ENCODE results near the gene BORCS8.
"Not testable (repeated sequence)": the region's sequence is repeated elsewhere in the genome, so short reads cannot be mapped to it uniquely, and the experiment has no call there.

Gene BORCS8

DNA sequence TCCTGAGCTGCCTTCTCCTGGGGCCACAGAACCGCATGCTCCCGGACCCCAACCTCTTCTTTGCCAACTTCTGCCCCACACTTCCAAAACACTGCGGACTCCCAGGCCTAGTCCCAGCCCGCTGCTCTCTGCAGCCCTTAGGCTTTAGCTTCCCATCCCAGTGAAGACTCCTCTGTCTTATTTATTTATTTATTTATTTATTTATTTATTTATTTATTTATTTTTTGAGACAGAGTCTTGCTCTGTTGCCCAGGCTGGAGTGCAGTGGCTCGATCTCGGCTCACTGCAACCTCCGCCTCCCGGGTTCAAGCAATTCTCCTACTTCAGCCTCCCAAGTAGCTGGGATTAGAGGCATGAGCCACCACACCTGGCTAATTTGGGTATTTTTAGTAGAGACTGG, 43.4 kb downstream of the BORCS8 start:
- DNase-seq (ENCODE audit: low read depth) = not testable (repeated sequence)

DNA sequence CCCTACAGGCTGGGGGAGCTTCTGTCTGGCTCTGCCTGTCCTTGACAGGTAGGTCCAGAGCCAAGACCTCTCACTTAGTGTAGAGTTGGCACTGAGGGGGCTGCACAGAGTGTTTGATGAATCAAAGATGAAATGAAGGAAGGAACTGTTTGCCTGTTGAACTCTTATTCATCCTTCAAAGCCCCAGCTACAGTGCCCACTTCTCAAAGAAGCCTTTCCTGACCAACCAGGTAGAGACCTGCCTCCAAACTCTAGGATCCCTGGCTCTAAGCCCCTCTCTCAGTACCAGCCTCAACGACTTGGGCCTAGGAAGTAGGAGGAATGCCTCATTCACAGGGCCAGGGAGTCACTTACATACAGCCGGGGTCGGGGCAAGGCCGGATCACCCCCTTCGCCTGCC, 44.6 kb downstream of the BORCS8 start:
- no peak for DNase-seq (ENCODE audit: low read depth)

DNA sequence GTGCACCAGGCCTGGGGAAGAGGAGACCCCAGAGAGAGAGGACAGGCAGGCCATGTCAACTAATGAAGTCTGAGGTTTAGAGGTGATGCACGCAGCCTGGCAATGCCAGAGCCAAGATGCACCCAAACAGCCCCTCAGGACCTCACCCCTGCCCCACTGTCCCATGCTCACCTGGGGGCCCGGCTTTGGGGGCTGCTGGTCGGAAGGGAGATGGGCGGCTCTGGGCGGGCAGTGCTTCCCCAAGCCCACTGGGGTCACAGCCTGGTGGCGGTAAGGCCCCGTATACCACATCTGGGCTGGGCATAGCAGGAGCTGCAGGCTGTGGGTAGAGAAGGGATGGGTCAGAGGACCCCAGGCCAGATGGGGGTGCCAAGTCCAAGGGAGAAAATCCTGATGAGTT, 45.1 kb downstream of the BORCS8 start:
- DNase-seq (ENCODE audit: low read depth) = no peak

DNA sequence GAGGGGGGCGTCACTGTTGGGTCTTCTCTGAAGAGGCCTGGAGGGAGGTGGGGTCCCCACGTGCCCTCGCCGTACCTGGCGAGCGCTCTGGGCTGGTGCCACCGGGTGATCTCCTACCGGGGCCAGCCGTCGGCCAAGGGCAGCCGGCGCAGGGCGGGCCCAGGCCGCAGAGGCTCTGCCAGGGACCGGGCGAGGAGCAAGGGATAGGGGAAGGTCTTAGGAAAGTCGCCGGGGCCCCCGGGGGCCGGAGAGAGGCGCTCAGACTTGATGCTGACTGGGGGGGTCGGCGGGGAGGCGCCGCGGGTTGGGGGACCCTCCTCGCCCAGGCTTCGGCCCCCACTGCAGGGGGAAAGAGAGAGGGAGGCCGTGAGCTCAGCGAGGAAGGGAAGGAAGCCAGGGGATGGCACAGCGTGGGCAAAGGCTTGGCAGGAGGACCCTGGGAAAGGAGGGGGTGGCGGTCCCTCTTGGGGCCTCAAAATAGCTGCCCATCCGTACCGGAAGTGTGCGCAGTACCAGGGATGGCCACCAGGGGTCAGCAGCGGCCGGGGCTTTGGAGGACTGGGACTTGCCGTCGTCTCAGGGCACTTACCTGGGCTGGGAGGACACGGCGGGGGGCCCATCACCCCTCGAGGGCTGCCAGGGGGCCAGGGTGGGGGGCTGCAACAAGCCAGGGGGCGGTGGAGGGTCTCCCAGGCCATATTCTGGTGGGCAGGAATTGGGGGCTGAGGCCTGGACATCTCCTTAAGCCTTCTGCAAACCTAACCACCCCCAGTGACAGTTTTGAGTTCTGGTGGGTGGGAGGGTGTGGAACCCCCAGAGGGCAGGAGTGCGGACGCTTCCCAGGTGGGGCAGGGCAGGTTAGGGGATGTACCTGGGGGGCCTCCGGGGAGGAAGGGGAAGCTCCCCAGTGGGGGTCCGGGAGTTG, 46.0 kb downstream of the BORCS8 start:
- peak; percentile 83 for DNase-seq (ENCODE audit: low read depth)

DNA sequence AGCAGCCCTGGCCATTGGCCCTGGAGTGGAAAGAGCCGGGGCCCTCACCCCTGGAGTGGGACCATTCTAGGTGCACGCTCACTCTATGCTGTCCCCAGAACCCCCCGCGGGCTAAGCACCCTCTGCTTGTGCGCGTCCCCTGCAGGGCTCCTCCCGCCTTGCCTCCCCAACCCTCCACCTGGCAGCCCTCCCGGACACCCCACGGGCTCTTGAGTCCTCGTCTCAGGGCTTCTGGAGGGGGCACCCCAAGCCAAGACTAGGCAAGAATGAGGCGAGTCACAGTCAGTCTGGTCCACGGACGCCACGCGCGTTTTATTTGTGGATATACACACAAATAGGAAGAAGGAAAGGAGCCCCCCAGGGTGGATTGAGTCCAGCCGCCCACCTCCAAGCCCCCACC, 46.7 kb downstream of the BORCS8 start:
- no peak for DNase-seq (ENCODE audit: low read depth)

DNA sequence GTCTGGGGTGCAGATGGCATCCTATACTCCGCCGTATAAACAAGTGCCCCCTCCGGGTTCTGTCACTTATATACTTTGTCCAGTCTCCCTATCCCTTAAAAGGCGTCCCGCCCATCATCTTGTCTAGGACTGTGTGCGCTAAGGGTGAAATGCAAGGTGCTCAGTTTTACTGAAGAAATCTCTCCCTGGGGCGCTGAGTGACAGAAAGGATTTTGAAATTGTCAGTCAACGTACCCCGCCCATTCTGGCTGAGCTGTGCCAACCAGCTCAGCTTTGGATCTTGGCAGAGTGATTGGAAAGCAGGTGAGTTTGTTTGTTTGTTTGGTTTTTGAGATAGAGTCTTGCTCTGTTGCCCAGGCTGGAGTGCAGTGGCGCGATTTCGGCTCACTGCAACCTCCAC, 49.6 kb downstream of the BORCS8 start:
- no peak for DNase-seq (ENCODE audit: low read depth)

DNA sequence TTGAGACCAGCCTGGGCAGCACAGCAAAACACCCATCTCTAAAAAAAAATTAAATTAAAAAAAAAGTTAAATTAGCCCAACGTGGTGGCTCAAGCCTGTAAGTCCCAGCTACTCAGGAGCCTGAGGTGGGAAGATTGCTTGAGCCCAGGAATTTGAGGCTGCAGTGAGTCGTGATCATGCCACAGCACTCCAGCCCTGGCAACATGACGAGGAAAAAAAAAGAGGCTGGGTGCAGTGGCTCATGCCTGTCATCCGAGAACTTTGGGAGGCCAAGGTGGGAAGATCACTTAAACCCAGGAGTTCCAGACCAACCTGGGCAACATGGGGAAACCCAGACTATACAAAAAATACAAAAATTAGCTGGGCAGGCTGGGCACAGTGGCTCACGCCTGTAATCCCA, 51.5 kb downstream of the BORCS8 start:
- DNase-seq (ENCODE audit: low read depth) = no peak

DNA sequence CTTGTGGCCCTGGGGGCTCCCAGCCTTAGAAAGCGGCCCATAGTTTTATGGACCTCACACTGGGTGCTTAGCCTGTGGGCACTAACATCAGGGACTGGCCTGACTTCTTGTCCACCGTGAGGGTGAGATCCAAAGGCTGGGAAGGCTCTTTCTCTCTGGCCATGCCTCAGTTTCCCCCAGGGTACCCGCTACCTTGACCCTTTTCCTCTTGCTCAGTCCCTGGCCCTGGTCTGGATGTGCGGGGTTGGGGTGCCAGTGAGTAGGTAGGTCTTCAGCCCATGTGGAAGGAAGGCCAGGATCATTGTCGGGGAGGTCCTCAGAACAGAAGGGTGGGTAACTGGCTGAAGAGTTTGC, 52.1 kb downstream of the BORCS8 start:
- DNase-seq (ENCODE audit: low read depth) = no peak

DNA sequence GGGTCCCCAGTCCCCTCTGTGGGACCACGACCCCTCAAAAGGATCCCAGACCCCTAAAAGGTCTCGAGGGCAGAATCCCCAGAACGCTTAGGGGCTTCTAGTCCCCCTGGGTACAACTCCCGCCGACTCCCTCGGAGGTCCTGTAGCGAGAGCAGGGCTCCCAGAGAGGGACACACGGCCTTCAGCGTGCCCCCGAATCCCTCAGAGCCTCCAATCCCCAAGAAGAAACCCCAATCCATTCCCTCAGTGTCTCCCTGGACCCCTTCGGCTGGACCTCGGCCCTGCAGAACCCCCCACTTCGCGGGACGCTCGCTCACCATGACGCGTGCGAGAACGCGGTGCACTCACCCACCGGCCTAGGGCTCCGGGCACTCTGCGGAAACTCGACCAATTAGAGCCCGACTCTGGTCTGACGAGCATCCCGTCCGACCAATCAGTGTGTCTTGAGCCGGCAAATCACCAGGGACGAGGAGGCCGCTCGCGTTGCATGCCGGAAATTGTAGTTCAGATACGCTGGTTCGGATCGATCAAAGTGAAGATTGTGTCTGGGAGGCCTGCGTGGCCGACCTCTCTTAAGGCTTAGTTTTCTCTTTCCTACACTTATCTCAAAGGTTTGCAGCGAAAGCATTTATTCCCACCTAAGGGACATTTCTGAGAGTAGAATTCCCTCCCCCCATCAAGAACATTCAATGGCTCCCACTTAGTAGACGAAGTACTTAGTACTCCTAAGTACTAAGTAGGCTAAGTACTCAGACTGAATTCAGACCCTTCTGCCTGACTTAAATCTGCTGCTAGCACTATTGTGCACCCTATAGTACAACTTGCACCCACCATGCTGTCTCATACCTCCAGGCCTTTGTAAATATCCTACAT, 53.6 kb downstream of the BORCS8 start, which contains the start of gene TMEM161A:
TMEM161A (minus strand) TSS at position 370 of the 873 bp plus-strand sequence; CDS start at position 320, 50 bp downstream.
- DNase-seq (ENCODE audit: low read depth) = peak; percentile 91

DNA sequence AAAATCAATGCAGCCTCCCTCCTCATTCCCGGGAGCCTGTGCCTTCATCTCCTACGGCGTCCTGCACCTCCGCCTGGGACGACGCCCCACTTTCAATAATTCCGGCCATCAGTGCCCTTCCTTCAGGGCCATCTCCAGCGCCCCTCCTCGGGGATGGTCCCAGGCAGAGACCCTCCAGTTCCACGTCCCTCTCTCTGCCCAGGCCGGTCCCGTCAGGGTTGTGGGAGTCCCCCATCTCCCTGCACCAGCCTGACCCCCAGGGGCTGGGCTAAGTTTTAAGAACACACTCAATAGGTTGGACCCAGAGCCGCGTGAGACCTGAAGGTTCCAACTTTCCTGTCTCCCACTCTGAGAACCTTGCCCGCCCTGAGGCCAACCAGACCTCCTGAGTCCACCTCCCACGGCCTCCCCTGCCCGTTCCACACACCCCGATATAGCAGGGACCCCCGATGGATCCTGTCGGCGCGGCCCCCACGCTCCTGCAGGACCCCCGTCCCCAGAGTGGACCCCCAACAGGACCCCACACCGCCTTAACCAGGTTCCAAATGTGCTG, 54.3 kb downstream of the BORCS8 start:
- no peak for DNase-seq (ENCODE audit: low read depth)

DNA sequence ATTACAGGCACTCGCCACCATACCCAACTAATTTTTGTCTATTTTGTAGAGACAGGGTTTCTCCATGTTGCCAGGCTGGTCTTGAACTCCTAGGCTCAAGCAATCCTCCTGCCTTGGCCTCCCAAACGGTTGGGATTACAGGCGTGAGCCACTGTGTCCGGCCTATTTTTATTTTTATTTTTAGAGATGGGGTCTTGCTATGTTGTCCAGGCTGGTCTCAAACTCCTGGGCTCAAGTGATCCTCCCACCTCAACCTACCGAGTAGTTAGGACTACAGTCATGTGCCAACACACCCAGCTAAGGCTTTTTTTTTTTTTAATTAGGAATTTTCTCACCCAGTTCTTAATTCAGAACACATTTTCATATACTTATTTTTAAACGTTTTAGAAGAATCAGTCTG, 56.2 kb downstream of the BORCS8 start:
- not testable (repeated sequence) for DNase-seq (ENCODE audit: low read depth)

DNA sequence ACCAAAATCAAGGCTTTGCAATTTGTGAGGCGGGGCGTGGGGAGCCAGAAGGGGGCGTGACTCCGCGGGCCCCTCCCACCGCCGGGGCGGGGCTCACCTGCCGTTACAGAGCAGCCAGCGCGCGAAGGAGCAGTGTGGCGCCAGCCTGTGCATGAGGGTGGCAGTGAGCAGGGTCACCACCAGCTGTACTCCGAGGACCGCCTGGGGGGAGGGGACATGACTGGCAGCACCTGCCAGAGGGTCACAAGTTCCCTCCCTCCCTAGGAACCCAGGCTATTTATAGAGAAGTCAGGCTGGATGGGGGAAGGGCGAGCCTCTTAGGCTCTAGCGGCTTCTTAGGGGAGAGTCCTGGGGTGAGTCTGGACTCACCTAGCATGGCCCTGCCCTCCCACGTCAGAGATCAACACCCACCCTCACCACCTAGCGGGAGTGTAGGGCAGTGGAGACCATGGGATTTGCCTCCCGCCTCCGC, 57.2 kb downstream of the BORCS8 start:
- DNase-seq (ENCODE audit: low read depth) = no peak

DNA sequence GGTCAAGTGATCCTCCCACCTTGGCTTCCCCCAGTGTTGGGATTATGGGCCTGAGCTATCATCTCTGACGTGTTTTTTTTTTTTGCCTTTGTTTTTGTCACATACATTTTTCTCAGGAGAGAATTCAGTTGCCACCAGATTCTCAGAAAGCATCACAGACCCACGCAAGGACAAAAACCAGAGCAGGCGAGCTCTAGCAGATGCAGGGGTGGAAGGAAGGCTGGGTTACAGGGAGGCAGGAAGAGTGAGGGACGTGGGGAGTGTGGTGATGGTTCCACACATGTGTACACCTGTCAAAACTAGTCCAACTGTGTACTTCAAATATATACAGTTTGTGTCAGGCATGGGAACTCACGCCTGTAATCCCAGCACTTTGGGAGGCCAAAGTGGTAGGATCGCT, 58.0 kb downstream of the BORCS8 start:
- DNase-seq (ENCODE audit: low read depth) = no peak

DNA sequence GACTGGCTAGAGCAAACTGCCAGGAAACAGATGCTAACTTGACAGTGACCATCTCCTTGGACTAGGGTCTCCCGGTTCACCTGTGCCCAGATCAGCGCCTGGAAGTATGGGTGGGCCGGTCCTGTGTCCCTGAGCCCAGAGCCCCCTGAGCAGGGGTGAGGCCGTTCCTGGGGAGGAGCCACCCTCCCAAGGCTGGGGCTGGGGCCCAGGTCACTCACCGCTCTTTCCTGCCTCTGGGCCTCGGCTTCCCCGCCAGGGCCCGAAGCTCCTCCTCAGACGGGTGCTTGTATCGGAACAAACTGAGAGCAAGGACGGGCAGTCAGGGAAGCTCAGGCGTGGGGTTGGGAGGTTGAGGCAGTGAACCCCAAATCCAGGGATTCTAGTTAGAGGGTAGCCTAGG, 59.0 kb downstream of the BORCS8 start:
- no peak for DNase-seq (ENCODE audit: low read depth)

DNA sequence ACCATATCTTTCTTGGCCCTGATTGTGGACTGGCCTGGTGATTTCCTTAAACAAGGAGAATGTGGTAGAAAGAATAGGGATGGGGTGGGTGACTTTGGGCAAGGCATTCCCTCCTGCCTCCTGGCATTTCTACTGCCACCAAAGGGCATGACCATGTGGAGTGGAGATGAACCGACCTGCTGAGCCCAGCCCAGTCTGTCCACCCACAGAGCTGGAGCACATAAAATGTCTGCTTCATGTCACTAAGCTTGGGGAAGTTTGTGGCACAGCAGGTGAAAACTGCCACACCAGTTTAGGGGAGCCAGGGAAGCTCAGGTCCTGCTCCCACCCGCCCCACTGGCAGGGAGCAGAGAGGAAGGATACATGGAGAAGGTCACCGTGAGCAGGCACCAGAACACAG, 60.0 kb downstream of the BORCS8 start:
- DNase-seq (ENCODE audit: low read depth) = no peak

All from stimulated activated CD8-positive, alpha-beta memory T cell treated with anti-CD3 and anti-CD28 coated beads, Interleukin-7, amount 100 ng/mL, for 24 hours (primary cell).